K562 (cell line): Measurements from ENCODE around the gene CTIF. TPM values are rescaled to one million over a fixed set of nuclear protein-coding genes. Genes with fewer than 3 reads are reported as not detected.

Experiments
- ATAC-seq: fragments of 200-7000 bp; cut with Tn5 transposase; 3 replicates; pipeline ENCODE4 v1.9.1; 2020; ENCODE audit warnings: moderate library complexity
- BruUV-seq: library from RNA; stranded (reverse); fragments of 400-500 nt; replicated peaks from 2 replicates; lab custom pipeline; 2021; lab: Mats Ljungman, UMichigan
- CTCF ChIA-PET: fragments of 300-600 bp; formaldehyde crosslinking; extraction: SDS; loops from one replicate; lab custom pipeline; 2021; ENCODE audit warnings: low intra/inter-chr PET ratio; lab: Yijun Ruan, JAX
- POLR2A ChIA-PET: fragments of 300-600, 350-650 bp; sonication (Branson Sonifier 250); formaldehyde crosslinking; extraction: SDS; loops from one replicate; lab custom pipeline; 2021; ENCODE audit warnings: antibody characterized with exemption, inconsistent platforms; lab: Yijun Ruan, JAX
- DNase-seq, 4 experiments: peaks; one replicate each; pipeline versions ENCODE4 v3.0.0 to v3.0.0-alpha.2; 2011 to 2018; ENCODE audit warnings: low spot score in 3 of 4, mixed read lengths in 3 of 4; ENCODE audit errors: extremely low read depth in 1 of 4
- FAIRE-seq: peaks from 2 replicates; lab custom pipeline; 2011; peaks lifted over from hg19 to GRCh38; lab: Jason Lieb, UNC
- H2AFZ ChIP-seq: 2 replicates; pipeline ENCODE4 v1.6.0; 2011; ENCODE audit warnings: low read depth, low read length, control low read depth, inconsistent platforms
- H3K27ac ChIP-seq: fragments of 200-600 bp; 3 replicates; pipeline ENCODE4 v1.8.0; 2011; ENCODE audit warnings: low read depth, mild to moderate bottlenecking, control low read depth, inconsistent platforms, low read length, moderate library complexity, mixed read lengths; ENCODE audit errors: extremely low read depth
- H3K27me3 ChIP-seq, 2 experiments: fragments of 300-600 bp in 1 of 2; 2 replicates in 1 of 2; 3 replicates in 1 of 2; pipeline versions ENCODE4 v1.6.0 to v1.8.0; 2011; ENCODE audit warnings: inconsistent platforms in 2 of 2, low read length in 2 of 2, mild to moderate bottlenecking in 1 of 2, mixed read lengths in 1 of 2, moderate library complexity in 1 of 2; ENCODE audit not compliant: control insufficient read depth in 2 of 2, insufficient read depth in 2 of 2
- H3K36me3 ChIP-seq: fragments of 300-600 bp; 3 replicates; pipeline ENCODE4 v1.8.0; 2011; ENCODE audit warnings: mild to moderate bottlenecking, low read length, inconsistent platforms; ENCODE audit not compliant: control insufficient read depth, insufficient read depth
- H3K4me1 ChIP-seq, 2 experiments: fragments of 200-600 bp in 1 of 2; replicated peaks in 1 of 2; 2 replicates in 1 of 2; 3 replicates in 1 of 2; pipeline versions ENCODE4 v1.5.1 to v1.8.0; 2011; ENCODE audit warnings: inconsistent platforms in 2 of 2, low read length in 2 of 2, mild to moderate bottlenecking in 1 of 2, mixed read lengths in 1 of 2, moderate library complexity in 1 of 2; ENCODE audit not compliant: control insufficient read depth in 2 of 2, insufficient read depth in 2 of 2
- H3K4me2 ChIP-seq: 2 replicates; pipeline ENCODE4 v1.6.1; 2011; ENCODE audit warnings: low read length, control low read depth, inconsistent platforms, mixed read lengths; ENCODE audit not compliant: insufficient read depth
- H3K4me3 ChIP-seq: fragments of 200-600 bp; sonication (generic), shearing (Covaris generic); 2 replicates; pipeline ENCODE4 v1.5.1; 2016; ENCODE audit warnings: control low read depth, inconsistent platforms
- H3K79me2 ChIP-seq: fragments of 200-600 bp; 3 replicates; pipeline ENCODE4 v1.8.0; 2011; ENCODE audit warnings: low read length, inconsistent platforms; ENCODE audit not compliant: control insufficient read depth, insufficient read depth
- H3K9ac ChIP-seq, 2 experiments: 2 replicates each; pipeline versions ENCODE4 v1.6.0 to v1.6.1; 2011; ENCODE audit warnings: low read depth in 2 of 2, low read length in 2 of 2, control low read depth in 1 of 2, inconsistent platforms in 1 of 2, mild to moderate bottlenecking in 1 of 2, mixed read lengths in 1 of 2; ENCODE audit not compliant: insufficient read depth in 1 of 2
- H3K9me1 ChIP-seq: one replicate; pipeline ENCODE4 v1.6.0; 2011; ENCODE audit warnings: inconsistent platforms, mild to moderate bottlenecking, low read length, moderate library complexity; ENCODE audit not compliant: control insufficient read depth, insufficient read depth
- H3K9me3 ChIP-seq: replicated peaks from 2 replicates; pipeline ENCODE4 v1.5.1; 2011; ENCODE audit warnings: low read depth, low read length, inconsistent platforms; ENCODE audit not compliant: control insufficient read depth, insufficient read depth
- H4K20me1 ChIP-seq: replicated peaks from 2 replicates; pipeline ENCODE4 v1.6.1; 2011; ENCODE audit warnings: low read length, inconsistent platforms, mixed read lengths; ENCODE audit not compliant: control insufficient read depth, insufficient read depth
- NFYB ChIP-seq: IDR thresholded peaks from 2 replicates; pipeline ENCODE4 v1.6.1; 2011; ENCODE audit warnings: mild to moderate bottlenecking, moderate library complexity; ENCODE audit not compliant: insufficient read length; ENCODE audit errors: extremely low read depth
- WGBS: fragments of 100-300 bp; shearing (Covaris generic); methylation state at CpG from one replicate; pipeline ENCODE4 v1.1.6; 2016; ENCODE audit warnings: low coverage, mixed read lengths; ENCODE audit not compliant: insufficient coverage; ENCODE audit errors: missing lambda C conversion rate; 5-methylcytosine and 5-hydroxymethylcytosine counted together
- in situ Hi-C: fragments of 300-500 bp; cut with MboI; formaldehyde crosslinking; loops from 4 replicates; pipeline ENCODE4 v1.15.0; 2018; ENCODE audit warnings: inconsistent platforms, mixed read lengths
- intact Hi-C: fragments of 100-400 bp; cut with micrococcal nuclease; formaldehyde crosslinking; loops from 2 replicates; pipeline ENCODE4 v1.14.2; 2022
- polyA plus RNA-seq, 8 experiments: library from polyadenylated mRNA; depleted of rRNA in 4 of 8; stranded (reverse) in 5 of 8; unstranded in 3 of 8; fragments of >200 nt; fragmentation: Nextera tagmentation in 2 of 8; fragmentation: Illumina TruSeq in 1 of 8; extraction: Ambion mirVana in 2 of 8; extraction: Trizol in 1 of 8; gene quantifications; 2 replicates each; pipeline versions ENCODE4 v1.2.1 to v1.2.3, GENCODE V29; 2011 to 2014; ENCODE audit warnings: inconsistent platforms in 1 of 8, missing spikeins in 1 of 8
- total RNA-seq, 7 experiments: library from RNA; depleted of rRNA in 6 of 7; stranded (reverse); fragments of >200 nt in 6 of 7; fragmentation: Illumina TruSeq in 2 of 7; extraction: Trizol in 2 of 7; gene quantifications; 2 replicates each; pipeline versions ENCODE4 v1.2.1 to v1.2.3, GENCODE V29; 2011 to 2021; ENCODE audit warnings: low replicate concordance in 1 of 7
- TF ChIP-seq, protein P1 (sequence below): fragments of 250-450 bp; sonication (Bioruptor Pico); IDR thresholded peaks from 2 replicates; pipeline ENCODE4 v1.8.0; 2022; ENCODE audit warnings: moderate library complexity, mild to moderate bottlenecking, inconsistent platforms

Gene CTIF
- total and polyA plus RNA-seq, 9 of the 15 experiments (the other 6 are each of a cell fraction or from before 2014, with no cell fraction given), result 0.17 to 11.5 (median 2.2) TPM

DNA sequence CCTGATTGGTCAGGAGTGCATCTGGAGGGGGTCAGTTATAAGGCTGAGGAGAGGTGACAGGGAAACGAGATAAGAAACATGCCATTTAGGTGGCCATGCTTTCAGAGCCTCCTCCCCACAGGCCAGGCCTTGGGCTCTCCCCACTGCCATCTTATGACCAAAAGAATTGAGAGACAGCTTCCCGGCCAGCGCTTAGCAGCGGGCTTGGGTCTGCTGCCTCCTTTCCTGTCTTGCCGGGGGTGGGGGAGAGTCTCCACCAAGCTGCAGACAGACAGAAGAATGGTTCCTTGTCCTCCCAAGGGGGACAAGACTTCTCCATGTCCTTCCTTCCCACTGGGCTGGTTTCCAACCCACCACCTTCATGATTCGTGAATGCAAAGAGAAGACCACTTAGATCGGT, 240.6 kb downstream of the CTIF start:
- Histone ChIP-seq H3K4me2 (no peak overlapping the region), H4K20me1 (peaks cover 27% of the 10 kb centered on the region), H2AFZ (no peak overlapping the region), H3K4me3 (no peak overlapping the region), H3K27me3 (no peaks in the 10 kb centered on the region), H3K9me3 (no peaks in the 10 kb centered on the region), H3K4me1 (peaks cover 18 to 42% of the 10 kb centered on the region in 2 experiments), H3K9me1 (no peaks in the 10 kb centered on the region), H3K79me2 (no peaks in the 10 kb centered on the region), H3K36me3 (no peaks in the 10 kb centered on the region), H3K9ac (no peak overlapping the region), H3K27ac (no peak overlapping the region)
- CTCF ChIA-PET, result no interaction called here
- peak in 2 of 4 experiments; percentile 29 to 35 for DNase-seq
- POLR2A ChIA-PET, result interaction anchor here (0.6 to 1.0 kb wide), 2 partner anchors 46 to 963 kb away, joined by 3 to 4 read pairs; no protein-coding TSS in a partner anchor
- peak; percentile 23 for FAIRE-seq
- BruUV-seq, result no TSS peak
- TF ChIP-seq, protein P1, sequence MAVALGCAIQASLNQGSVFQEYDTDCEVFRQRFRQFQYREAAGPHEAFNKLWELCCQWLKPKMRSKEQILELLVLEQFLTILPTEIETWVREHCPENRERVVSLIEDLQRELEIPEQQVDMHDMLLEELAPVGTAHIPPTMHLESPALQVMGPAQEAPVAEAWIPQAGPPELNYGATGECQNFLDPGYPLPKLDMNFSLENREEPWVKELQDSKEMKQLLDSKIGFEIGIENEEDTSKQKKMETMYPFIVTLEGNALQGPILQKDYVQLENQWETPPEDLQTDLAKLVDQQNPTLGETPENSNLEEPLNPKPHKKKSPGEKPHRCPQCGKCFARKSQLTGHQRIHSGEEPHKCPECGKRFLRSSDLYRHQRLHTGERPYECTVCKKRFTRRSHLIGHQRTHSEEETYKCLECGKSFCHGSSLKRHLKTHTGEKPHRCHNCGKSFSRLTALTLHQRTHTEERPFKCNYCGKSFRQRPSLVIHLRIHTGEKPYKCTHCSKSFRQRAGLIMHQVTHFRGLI, result no peak
- peak; percentile 11 for TF ChIP-seq NFYB
- no peak for ATAC-seq
- intact Hi-C loops (no loop called here), in situ Hi-C loops (loop anchor here (10.0 kb wide), 1 partner anchor 95 kb away; no protein-coding TSS in a partner anchor)
- WGBS, result 33% methylated on average over 3 of the region's 7 CpGs
